ENCODE data around the gene IPO13.

The IPO13 gene

GRCh38 chr1:44012404-44012803, 65.7 kb downstream of the IPO13 start:
- no peak for DNase-seq (ENCODE audit: low spot score)

DNA sequence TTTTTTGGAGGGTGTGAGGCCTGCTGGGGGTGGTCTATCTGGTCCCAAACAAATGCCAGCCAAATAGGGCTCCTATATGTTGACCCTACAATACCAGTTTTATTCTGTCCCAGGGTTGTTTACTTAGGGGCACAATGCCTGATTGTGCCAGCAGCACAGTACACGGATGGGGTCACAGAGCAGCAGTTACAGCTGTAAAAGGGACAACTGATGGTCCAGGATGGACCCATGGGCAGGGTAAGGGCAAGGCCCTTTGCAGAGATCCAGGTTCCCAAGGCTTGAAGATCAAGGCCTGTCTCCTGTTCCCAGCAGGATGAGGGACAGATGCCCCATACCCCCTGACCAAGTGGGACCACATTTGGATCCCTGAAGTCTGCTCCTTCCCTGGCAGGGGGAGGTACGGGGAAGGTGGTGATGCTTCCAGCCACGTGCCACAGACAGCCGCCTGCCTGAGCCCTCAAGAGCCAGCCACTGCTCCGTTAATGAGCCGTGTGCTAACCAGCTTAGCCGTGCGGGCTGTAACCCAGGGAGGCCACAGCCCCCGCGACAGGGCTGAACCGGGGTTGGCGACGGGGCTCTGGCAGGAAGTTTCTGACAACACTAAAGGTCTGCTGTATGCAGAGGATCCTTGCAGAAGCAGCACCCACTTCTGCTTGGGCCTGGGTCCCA, 66.3 kb downstream of the IPO13 start:
- no peak for DNase-seq (ENCODE audit: low spot score)

DNA sequence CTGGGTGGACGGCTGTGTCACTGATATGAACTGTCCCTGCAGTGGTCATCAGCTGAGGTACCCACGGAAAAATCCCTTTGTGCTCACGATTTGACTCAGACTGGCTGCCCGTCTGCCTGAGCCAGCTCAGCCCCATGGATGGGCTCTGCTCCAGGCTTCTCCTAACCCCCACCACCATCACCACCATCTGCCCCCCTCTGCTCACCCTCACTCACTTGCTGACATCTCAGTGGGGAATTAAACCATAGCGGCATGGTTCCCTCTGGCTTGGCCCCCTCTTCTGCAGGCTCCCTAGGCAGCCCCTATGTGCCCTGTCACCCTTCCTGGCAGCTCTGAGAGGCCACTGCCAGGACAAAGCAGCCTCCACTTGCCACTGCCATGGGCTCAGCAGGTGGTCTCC, 67.2 kb downstream of the IPO13 start:
- no peak for DNase-seq (ENCODE audit: low spot score)

DNA sequence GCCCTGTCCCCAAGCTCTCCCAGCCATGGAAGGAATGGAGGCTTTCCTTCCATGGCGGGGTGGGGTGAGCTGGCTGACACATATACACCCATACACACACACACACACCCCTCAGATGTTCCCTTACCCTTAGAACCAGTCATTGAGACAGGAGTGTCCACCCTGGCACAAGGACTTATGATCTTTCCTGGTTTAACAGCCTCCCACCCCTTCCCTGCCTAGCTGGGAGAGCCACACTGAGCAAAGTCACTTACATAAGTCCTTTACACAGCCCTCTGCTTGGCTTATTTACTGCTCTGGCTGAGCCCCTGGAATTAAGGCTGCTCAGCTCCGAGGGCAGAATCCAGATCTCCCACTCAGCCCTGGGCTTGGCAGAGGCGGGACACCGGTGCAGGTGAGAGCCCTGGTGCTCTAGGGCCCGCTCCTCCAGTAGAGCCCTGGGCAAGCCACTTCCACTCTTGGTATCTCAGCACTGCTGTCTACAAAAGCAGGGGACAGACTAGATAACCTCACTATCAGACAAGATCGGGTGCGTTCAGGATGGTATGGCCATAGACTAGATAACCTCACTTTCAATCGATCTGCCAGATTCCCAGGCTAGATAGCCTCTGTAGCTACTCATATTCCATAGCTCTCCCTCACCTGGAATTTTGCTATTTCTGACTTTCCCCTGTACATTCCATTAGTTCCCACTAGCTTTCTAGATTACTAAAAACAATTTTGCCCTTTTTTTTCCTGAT, 67.8 kb downstream of the IPO13 start:
- DNase-seq (ENCODE audit: low spot score), result no peak

DNA sequence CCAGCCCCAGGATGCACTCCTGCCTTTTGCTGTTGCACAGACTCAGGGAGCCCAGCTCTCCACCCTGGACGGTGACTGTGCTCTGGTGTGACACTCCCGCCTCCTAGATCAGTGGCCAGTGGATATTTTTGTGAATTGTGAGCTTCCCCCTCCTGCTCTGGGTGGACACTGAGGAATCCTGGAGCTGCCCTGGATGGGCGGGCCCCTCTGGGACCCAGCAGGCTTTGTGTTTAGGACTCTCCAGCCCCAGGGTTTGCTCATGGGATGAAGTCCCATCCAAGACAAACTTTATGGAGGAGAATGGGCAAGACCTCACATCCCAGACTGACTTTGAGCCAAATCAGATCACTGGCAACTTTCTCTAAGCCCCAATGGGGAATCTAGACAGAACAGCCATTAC, 68.5 kb downstream of the IPO13 start:
- no peak for DNase-seq (ENCODE audit: low spot score)

DNA sequence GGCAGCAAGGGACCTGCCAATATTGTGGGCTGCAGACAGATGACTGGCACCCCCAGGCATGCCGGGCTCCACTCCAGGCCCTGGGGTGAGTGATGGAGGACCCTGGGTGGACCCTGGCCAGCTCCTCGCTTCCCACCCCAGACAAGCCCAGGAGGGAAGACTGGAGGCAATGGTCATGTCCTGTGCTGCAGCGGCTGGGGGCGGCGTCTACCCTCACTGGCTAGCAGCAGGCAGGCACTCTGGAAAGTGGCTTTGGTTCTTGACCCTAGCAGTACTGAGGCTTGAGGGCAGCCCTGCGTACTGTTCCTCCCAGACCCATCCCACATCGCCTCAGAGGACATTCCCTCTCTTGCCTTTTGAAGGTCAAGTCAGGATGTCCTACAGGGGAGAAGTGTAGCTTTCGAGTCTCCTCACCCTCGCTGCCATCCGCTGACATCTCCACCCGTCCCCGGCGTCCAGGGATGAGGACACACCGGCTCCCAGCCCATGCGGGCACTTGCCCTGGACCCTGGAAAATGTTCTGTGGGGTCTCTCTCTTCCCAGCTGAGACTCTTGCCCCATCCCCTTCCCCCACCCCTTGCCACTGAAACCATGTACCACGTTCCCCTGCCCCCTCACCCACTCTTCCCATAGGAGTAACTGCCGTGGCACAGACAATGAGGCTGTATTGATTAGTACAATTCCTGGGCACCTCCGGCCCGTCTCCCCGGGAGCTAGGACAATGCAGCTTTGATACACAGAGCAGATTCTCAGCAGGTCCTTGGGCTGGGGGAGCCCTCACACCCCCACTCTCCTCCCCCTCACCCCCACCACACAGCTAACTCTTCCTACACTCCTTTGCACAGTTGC, 69.5 kb downstream of the IPO13 start:
- DNase-seq (ENCODE audit: low spot score), result no peak

DNA sequence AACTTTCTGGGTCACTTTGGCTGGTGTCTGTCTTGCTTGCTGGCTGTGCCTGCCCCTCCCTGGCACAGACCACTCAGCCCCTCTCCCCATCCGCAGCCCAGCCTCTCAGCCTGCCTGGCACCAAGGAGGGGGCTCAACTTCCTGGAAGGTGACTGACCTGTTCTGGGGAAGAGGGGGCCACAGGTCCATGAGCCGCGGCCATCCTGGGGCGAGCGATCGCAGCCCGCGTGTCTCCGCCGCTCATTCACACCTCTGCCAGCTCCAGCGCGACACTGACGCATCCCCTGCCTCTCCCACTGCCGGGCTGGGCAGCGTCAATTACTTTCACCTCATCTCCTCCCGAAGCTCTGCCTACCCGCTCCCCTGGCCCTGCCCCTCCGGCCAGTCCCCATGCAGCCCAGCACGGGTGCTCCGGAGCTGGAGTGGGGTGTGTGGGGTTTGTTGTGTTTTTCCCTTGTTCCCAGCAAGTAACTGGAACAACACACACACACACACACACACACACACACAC, 70.2 kb downstream of the IPO13 start:
- DNase-seq (ENCODE audit: low spot score), result no peak
